AG04449 (cell line): ENCODE measurements around the gene NDUFA11.

Source experiments
- CTCF ChIA-PET: fragments of 350-600 bp; formaldehyde crosslinking; extraction: SDS; loops from one replicate; lab custom pipeline; 2021; ENCODE audit warnings: antibody characterized with exemption; lab: Yijun Ruan, JAX
- POLR2A ChIA-PET: fragments of 400-600, 350-600 bp; formaldehyde crosslinking; extraction: SDS; loops from one replicate; lab custom pipeline; 2020; ENCODE audit warnings: antibody characterized with exemption, inconsistent platforms; lab: Yijun Ruan, JAX
- DNase-seq: peaks from one replicate; pipeline ENCODE4 v3.0.0-alpha.2; 2010; ENCODE audit warnings: low read depth, low spot score
- H3K4me3 ChIP-seq: 2 replicates; pipeline ENCODE4 v1.5.1; 2011; ENCODE audit warnings: low read depth, mild to moderate bottlenecking, control low read depth, low read length
- TF ChIP-seq, protein P1 (sequence below): IDR thresholded peaks from one replicate; pipeline ENCODE4 v1.5.1; 2011; ENCODE audit warnings: mild to moderate bottlenecking, moderate library complexity, low read length, control low read depth, inconsistent platforms; ENCODE audit not compliant: insufficient read depth; ENCODE audit errors: missing control alignments

NDUFA11 gene

DNA sequence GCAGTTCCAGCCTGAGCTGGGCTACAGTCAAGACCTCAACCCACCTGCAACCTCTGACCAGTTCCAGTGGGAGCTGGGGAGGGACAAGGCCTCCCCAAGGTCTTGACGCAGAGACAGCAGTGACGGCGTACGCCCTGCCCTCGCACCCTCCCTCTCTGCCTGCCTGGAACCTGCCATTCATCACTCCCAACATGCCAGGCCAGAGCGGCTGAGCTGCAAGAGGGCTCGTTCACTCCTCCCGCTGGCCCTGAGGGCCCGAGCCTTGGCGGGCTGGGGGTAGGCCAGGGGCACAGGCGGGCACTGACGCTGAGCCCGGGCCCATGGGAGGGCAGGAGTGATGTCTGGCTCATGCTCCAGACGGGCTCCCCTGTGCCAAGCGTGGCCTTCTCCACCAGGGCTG is 8.2 kb downstream of the NDUFA11 start:
- DNase-seq = no peak
- no peak overlapping the region for H3K4me3 ChIP-seq
- TF ChIP-seq, protein P1, sequence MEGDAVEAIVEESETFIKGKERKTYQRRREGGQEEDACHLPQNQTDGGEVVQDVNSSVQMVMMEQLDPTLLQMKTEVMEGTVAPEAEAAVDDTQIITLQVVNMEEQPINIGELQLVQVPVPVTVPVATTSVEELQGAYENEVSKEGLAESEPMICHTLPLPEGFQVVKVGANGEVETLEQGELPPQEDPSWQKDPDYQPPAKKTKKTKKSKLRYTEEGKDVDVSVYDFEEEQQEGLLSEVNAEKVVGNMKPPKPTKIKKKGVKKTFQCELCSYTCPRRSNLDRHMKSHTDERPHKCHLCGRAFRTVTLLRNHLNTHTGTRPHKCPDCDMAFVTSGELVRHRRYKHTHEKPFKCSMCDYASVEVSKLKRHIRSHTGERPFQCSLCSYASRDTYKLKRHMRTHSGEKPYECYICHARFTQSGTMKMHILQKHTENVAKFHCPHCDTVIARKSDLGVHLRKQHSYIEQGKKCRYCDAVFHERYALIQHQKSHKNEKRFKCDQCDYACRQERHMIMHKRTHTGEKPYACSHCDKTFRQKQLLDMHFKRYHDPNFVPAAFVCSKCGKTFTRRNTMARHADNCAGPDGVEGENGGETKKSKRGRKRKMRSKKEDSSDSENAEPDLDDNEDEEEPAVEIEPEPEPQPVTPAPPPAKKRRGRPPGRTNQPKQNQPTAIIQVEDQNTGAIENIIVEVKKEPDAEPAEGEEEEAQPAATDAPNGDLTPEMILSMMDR = no peak
- CTCF ChIA-PET = interaction anchor here (0.9 to 3.9 kb wide), 2 partner anchors 92 to 127 kb away, joined by 3 to 31 read pairs; partner anchors contain the start of gene NRTN
- POLR2A ChIA-PET = no interaction called here

DNA sequence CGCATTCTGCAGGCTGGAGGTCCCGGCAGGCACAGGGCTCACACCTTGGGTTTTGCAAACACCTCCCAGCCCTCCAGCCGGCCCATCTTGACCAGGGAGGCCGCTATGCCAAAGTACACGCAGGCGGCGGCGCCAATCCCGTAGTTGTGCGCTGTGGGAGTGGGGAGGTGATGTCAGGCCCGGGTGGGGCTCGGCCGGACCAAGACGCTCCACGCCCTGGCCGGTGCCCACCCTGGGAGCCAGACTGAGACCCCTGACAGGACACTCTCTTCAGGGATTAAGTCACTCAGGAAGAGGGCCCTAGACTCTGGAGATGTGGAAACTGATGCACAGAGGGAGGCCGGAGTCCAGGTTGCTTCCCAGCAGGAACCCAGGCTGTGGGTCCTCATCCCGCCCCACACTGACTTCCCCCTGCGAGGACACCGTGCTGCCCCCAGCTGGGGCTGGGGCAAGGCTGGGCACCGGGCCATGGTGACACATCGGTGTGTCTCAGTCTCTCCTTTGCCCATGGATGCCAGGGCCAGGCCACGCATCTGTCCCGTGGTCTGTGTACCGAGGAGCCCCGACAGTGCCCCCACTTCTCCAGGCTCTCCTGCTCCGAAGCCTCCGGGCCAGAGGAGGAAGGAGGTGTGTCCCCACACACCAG is 8.8 kb downstream of the NDUFA11 start:
- no peak overlapping the region for H3K4me3 ChIP-seq
- POLR2A ChIA-PET = no interaction called here
- TF ChIP-seq, protein P1 = no peak
- DNase-seq = no peak
- CTCF ChIA-PET = interaction anchor here (0.9 to 3.9 kb wide), 2 partner anchors 91 to 127 kb away, joined by 3 to 31 read pairs; partner anchors contain the start of gene NRTN

DNA sequence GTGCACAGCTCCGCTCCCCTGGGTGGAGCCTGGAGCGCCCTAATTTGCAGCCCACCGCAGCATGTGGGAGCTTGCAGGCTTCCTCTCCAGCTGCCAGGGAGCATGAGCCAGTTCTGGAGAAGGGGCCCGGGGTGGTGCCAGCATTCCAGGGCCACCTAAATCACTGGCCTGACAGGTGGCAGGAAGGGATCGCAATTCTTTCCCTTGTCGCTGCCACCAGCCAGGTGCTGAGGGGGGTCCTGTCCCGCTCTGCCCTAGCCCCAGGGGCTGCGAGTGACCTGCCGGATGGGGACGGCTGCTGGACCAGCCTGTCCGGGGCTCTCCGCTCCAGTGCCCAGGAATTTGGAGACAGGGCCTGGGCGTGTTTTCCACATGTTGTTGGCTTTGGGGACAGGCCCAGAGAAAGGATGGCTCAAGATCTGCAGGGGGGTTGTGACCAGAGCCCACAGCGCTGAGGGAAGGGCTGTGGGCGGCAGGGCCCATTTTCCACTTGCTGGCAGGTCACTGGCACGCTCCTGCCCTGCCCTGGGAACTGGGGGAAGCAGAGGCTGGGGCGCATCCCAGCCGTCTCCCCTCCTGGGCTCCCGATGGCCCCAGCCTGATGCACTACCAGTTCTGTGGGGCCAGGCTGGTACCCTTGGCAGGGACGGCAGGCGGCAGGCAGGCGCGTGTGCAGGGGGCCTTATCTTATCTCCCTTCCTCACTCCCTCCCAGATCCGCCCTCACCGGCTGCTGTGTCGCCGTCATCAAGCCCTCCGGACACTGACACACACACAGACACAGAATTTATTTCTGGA is 9.5 kb downstream of the NDUFA11 start:
- POLR2A ChIA-PET = no interaction called here
- CTCF ChIA-PET = interaction anchor here (0.6 to 5.0 kb wide), 7 partner anchors 9 to 122 kb away, joined by 3 to 100 read pairs (median 4); partner anchors contain the start of genes NDUFA11, NRTN and VMAC
- TF ChIP-seq, protein P1 = no peak
- DNase-seq = no peak
- no peak overlapping the region for H3K4me3 ChIP-seq

DNA sequence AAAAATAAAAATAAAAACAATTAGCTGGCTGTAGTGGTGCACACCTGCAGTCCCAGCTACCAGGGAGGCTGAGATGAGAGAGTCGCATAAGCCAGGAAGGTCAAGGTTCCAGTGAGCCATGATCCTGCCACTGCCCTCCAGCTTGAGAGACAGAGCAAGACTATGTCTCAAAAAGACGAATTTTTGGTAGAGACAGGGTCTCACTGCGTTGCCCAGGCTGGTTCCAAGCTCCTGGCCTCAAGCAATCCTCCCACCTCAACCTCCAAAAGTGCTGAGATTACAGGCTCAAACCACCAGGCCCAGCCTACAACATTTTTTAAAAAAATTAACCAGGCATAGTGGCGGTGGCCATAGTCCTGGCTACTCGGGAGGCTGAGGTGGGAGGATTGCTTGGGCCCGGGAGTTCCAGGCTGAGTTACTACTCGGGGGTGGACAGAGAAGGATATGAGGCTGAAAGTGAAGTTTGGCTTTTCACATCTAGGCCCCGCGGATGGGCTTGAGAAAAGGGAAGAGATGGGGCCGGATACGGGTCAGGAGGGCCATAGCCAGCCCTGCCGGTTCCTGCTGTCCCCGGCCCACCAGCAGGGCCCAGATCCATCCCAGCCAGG is 10.2 kb downstream of the NDUFA11 start:
- ChIA-PET POLR2A (interaction anchor here (1.6 kb wide), 1 partner anchor 10 kb away, joined by 5 read pairs; the partner anchor contains the start of gene NDUFA11), CTCF (interaction anchor here (0.6 to 5.0 kb wide), 15 partner anchors 10 to 129 kb away, joined by 3 to 100 read pairs (median 4); partner anchors contain the start of genes NDUFA11, NRTN and VMAC)
- TF ChIP-seq, protein P1 = no peak
- H3K4me3 ChIP-seq = no peak overlapping the region
- no peak for DNase-seq

DNA sequence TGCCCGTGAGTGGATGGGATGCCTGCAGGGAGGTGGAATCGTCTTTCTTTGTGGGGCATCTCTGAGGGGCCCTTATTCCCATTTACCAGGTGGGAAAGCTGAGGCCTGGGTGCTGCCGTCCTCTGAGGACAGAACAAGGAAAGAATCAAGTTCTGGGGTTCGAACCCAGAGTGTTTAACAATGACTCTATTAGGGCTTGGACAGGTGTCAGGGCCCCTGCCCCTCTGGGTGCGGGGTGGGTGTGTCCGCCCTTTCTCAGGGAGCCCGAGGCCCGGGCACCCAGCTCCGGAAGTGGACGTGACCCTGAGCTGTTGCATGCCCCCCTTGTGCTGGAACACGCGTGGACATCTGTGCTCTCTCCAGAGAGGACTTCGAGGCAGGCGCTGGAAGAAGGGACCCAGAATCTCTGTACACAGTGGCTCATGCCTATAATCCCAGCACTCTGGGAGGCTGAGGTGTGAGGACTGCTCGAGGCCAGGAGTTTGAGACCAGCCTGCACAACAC is 10.8 kb downstream of the NDUFA11 start:
- CTCF ChIA-PET = interaction anchor here (0.7 to 5.0 kb wide), 15 partner anchors 9 to 129 kb away, joined by 3 to 100 read pairs (median 5); partner anchors contain the start of genes NDUFA11, NRTN and VMAC
- H3K4me3 ChIP-seq = no peak overlapping the region
- no peak for DNase-seq
- POLR2A ChIA-PET = interaction anchor here (0.7 to 1.6 kb wide), 2 partner anchors 11 to 89 kb away, joined by 3 to 5 read pairs; partner anchors contain the start of gene NDUFA11
- TF ChIP-seq, protein P1 = no peak
